Activated naive CD8-positive, alpha-beta T cell treated with anti-CD3 and anti-CD28 coated beads for 36 hours (primary cell): Measurements from ENCODE around the gene PHPT1. TPM values are rescaled to one million over a fixed set of nuclear protein-coding genes. Genes with fewer than 3 reads are reported as not detected.
"Not testable (repeated sequence)": the region's sequence is repeated elsewhere in the genome, so short reads cannot be mapped to it uniquely, and the experiment has no call there.

Experiments used
- DNase-seq: peaks from one replicate; pipeline ENCODE4 v3.0.0; 2021
- H3K27ac Mint-ChIP-seq: one replicate; pipeline ENCODE4 v1.8.0; 2022; ENCODE audit warnings: mild to moderate bottlenecking, moderate library complexity, mixed read lengths
- H3K27me3 Mint-ChIP-seq: one replicate; pipeline ENCODE4 v1.8.0; 2022; ENCODE audit warnings: mild to moderate bottlenecking, mixed read lengths
- H3K36me3 Mint-ChIP-seq: one replicate; pipeline ENCODE4 v1.8.0; 2021; ENCODE audit warnings: mild to moderate bottlenecking, mixed read lengths
- H3K4me1 Mint-ChIP-seq: one replicate; pipeline ENCODE4 v1.8.0; 2021; ENCODE audit warnings: mixed read lengths
- H3K4me3 Mint-ChIP-seq: one replicate; pipeline ENCODE4 v1.8.0; 2022; ENCODE audit warnings: mild to moderate bottlenecking, moderate library complexity, mixed read lengths
- H3K9me3 Mint-ChIP-seq: one replicate; pipeline ENCODE4 v1.8.0; 2022; ENCODE audit warnings: mixed read lengths
- total RNA-seq, 2 experiments: library from RNA; stranded (reverse); gene quantifications; one replicate each; pipeline ENCODE4 v1.2.3, GENCODE V29; 2021

PHPT1 gene
- total RNA-seq, 2 experiments from 2014 or later: 93.0 to 97.8 TPM

DNA sequence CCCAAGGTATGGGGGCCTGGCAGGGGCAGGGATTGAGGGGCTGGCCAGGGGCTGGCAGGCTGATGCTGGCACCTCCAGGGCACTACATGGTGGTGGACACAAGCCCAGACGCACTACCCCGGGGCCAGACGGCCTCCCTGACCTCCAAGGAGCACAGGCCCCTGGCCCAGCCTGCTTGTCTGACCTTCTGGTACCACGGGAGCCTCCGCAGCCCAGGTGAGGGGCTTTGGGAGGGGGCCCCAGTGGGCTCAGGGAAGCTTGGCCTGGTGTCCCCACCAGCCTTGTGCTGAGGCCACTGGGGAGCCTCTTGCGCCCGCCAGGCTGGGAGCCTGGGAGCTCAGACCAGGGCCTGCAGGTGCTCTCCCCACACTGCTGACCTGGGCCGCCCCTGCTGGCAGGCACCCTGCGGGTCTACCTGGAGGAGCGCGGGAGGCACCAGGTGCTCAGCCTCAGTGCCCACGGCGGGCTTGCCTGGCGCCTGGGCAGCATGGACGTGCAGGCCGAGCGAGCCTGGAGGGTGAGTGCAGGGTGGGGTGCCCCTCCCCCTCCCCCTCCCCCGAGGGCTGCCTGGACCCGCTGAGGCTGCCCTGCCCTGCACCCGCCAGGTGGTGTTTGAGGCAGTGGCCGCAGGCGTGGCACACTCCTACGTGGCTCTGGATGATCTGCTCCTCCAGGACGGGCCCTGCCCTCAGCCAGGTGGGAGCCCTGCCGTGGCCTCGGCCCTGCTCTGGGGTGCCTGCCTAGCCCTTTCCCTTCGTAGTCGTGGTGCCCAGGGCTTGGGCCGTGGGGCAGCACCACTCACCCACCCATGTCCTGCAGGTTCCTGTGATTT, 8.6 kb downstream of the PHPT1 start:
- Mint-ChIP-seq H3K4me3 (no peak overlapping the region), H3K9me3 (no peaks in the 10 kb centered on the region), H3K27ac (no peak overlapping the region), H3K36me3 (no peaks in the 10 kb centered on the region), H3K27me3 (no peaks in the 10 kb centered on the region), H3K4me1 (no peaks in the 10 kb centered on the region)
- DNase-seq: no peak

DNA sequence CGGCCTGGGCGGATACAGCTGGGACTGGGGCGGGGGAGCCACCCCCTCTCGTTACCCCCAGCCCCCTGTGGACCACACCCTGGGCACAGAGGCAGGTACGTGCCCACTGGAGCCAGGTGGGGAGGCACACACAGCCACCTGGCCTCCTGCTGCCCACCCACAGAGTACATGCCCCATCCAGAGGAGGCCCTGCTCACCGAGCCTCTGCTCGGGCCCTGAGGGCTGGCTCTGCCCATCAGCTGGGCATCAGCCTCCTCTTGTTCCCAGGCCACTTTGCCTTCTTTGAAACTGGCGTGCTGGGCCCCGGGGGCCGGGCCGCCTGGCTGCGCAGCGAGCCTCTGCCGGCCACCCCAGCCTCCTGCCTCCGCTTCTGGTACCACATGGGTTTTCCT, 9.2 kb downstream of the PHPT1 start:
- no peaks in the 10 kb centered on the region for H3K36me3 Mint-ChIP-seq
- no peaks in the 10 kb centered on the region for H3K27me3 Mint-ChIP-seq
- no peak overlapping the region for H3K4me3 Mint-ChIP-seq
- no peaks in the 10 kb centered on the region for H3K9me3 Mint-ChIP-seq
- no peak for DNase-seq
- no peak overlapping the region for H3K27ac Mint-ChIP-seq
- H3K4me1 Mint-ChIP-seq: peaks cover 2% of the 10 kb centered on the region

DNA sequence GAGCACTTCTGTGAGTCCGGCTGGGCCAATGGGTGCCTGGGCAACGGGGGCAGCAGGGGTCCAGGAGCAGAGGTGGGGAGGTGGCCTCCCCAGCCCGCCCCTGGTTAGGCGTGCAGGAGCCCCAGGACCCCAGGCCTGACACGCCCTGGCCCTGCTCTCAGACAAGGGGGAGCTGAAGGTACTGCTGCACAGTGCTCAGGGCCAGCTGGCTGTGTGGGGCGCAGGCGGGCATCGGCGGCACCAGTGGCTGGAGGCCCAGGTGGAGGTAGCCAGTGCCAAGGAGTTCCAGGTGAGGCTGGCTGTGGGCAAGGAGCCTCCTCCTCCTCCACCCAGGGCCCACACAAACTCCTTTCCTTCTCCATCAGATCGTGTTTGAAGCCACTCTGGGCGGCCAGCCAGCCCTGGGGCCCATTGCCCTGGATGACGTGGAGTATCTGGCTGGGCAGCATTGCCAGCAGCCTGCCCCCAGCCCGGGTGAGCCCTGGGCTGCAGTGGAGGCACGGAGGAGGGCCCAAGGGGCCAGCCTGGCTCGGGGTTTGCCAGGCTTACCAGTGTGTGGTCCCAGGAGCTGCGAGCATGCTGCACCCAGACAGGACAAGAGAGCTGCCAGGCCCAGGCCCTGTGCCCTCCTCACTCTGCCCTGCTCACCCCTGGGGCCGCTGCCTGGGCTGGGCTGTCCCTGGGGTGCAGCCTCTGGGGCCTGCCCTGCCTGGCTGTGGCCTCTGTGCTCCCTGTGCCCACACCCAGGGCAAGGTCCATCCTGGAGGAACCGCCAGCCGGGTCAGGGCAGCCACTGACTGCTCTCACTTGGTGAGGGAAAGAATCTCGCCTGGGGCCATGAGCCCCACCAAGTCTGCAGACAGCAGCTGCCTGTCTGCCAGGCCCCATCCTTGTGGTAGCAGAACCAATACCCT, 9.9 kb downstream of the PHPT1 start:
- no peak for DNase-seq
- H3K9me3 Mint-ChIP-seq: no peaks in the 10 kb centered on the region
- peaks cover 6% of the 10 kb centered on the region for H3K4me1 Mint-ChIP-seq
- H3K36me3 Mint-ChIP-seq: peaks cover 4% of the 10 kb centered on the region
- no peaks in the 10 kb centered on the region for H3K27me3 Mint-ChIP-seq
- H3K27ac Mint-ChIP-seq: no peak overlapping the region
- no peak overlapping the region for H3K4me3 Mint-ChIP-seq

DNA sequence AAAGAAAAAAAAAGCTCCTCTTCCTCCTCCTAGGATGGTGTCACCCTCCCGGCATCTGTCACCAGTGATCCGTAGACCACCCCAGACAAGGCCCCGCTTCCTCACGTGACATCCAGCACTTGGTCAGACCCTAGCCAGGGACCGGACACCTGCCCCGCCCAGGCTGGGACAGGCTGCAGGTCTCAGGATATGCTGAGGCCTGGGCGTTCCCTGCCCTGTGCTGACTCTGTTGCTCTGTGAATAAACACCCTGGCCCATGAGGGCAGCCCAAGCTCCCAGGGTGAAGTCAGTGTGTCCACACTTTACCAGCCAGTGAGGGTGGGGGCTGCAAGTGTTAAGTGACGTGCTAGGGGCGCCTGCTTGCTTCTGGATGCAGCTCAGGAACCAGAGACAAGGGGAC, 11.3 kb downstream of the PHPT1 start:
- H3K4me3 Mint-ChIP-seq: no peak overlapping the region
- DNase-seq: no peak
- no peaks in the 10 kb centered on the region for H3K9me3 Mint-ChIP-seq
- H3K27ac Mint-ChIP-seq: no peak overlapping the region
- H3K4me1 Mint-ChIP-seq: peaks cover 13% of the 10 kb centered on the region
- H3K27me3 Mint-ChIP-seq: no peaks in the 10 kb centered on the region
- H3K36me3 Mint-ChIP-seq: peaks cover 4% of the 10 kb centered on the region

DNA sequence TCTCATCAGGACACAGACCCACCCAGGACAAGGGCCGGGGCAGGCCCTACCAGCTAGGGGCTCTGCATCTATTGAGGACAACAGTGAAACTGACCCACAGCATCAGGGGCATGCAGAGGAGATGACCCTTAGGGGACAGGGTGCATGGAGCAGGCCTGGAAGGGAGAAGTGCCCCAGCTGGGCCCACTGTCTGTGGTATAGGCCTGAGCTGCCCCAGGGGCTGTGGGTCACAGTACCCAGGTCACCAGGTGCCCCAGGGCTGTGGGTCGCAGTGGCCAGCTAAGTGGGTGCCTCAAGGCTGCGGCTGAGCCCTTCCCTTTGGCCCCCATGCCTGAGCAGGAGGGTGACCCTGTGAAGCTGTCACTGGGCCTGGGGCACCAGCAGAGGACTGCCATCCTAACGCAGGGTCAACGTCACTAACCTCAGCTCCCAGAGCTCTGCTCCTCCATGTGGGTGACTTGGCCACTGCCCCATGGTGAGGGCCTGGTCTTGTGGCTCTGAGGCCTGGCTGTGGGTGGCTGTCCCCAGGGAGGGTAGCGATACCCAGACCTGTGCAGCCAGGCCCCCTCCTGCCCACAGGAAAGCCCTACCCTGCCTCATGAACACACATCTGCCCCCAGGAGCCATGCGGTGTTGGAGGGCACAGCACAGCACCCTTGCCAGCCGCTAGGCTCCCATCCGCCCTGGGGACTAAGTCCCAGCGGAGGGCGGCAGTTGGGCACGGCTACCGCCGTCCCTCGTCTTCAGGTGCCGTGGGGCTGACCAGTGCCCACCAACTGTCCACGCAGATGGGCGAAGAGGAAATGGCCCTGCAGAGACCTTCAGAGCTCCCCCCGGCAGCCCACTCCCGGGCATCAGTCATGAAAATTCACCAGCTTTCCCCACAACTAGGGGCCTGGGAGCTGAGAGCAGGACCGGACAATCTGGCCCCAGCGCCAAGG, 12.0 kb downstream of the PHPT1 start:
- no peak overlapping the region for H3K4me3 Mint-ChIP-seq
- no peak overlapping the region for H3K27ac Mint-ChIP-seq
- no peaks in the 10 kb centered on the region for H3K9me3 Mint-ChIP-seq
- peaks cover 13% of the 10 kb centered on the region for H3K4me1 Mint-ChIP-seq
- no peak for DNase-seq
- H3K27me3 Mint-ChIP-seq: no peaks in the 10 kb centered on the region
- peaks cover 4% of the 10 kb centered on the region for H3K36me3 Mint-ChIP-seq

DNA sequence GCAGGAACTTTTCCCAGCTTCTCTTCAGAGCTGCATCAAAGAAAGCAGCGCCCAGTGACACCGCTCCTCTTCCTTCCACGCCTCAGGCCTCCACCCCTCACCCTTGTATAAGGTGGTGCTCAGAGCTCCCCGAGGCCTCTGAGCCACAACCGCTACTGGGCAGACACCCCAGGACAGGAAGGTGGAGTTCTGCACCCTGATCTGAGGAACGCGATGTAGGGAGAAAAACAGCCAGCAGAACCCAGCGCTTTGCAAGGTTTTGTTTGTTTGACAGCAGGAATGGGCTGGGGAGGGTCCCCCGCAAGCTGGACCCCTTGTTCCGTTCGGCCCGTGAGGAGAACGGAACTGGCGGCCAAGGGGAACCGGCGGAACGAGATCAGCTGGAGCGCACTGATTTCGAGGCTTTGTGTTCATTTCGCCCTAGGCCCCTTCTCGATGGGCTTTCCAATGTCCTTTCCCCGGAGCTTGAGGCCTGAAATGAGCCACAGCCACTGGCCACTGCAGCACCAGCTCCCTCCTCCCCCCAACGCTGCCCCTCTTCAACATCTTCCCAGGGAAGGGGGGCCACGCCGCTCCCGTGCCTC, 12.8 kb downstream of the PHPT1 start:
- Mint-ChIP-seq H3K4me3 (no peak overlapping the region), H3K27ac (no peak overlapping the region), H3K27me3 (no peaks in the 10 kb centered on the region), H3K4me1 (peaks cover 13% of the 10 kb centered on the region), H3K36me3 (peaks cover 4% of the 10 kb centered on the region), H3K9me3 (no peaks in the 10 kb centered on the region)
- DNase-seq: no peak

DNA sequence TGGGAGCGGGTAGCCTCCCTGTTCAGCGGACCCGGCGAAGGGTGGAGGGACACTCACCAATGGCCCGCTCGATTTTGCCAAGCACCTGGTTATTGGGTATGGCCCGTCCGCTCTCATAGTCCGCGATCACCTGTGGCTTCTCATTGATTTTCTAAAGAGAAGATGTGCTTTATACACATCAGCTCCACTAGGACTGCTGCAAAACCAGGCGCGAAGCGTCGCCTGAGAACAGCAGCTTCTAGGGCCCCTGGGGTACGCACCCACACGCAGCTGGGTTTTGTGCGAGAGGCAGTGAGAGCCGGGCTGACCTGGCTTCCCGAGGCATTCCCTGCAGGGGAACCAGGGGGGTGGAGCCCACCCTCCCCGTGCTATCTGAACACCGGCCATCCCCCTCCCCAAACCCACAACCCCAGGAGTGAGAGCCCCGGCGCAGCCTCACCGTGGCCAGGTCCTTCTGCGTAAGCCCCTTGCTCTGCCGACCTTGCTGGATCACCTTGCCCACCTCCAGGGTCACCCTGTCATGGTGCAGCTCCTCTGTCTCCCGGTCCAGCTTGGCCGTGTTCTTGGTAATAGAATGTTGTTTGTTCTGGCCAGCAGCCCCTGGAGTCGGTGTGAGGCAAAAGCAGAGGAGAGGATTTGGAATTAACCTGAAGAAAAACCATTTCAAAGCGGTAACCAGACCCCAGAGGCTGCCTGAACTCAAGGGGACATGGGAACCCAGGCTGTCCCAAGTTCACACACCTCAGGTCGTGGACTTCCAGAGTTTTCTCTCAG, 13.8 kb downstream of the PHPT1 start:
- peaks cover 19% of the 10 kb centered on the region for H3K4me1 Mint-ChIP-seq
- peaks cover 4% of the 10 kb centered on the region for H3K36me3 Mint-ChIP-seq
- DNase-seq: no peak
- no peak overlapping the region for H3K4me3 Mint-ChIP-seq
- H3K27me3 Mint-ChIP-seq: no peaks in the 10 kb centered on the region
- H3K27ac Mint-ChIP-seq: no peak overlapping the region
- no peaks in the 10 kb centered on the region for H3K9me3 Mint-ChIP-seq

DNA sequence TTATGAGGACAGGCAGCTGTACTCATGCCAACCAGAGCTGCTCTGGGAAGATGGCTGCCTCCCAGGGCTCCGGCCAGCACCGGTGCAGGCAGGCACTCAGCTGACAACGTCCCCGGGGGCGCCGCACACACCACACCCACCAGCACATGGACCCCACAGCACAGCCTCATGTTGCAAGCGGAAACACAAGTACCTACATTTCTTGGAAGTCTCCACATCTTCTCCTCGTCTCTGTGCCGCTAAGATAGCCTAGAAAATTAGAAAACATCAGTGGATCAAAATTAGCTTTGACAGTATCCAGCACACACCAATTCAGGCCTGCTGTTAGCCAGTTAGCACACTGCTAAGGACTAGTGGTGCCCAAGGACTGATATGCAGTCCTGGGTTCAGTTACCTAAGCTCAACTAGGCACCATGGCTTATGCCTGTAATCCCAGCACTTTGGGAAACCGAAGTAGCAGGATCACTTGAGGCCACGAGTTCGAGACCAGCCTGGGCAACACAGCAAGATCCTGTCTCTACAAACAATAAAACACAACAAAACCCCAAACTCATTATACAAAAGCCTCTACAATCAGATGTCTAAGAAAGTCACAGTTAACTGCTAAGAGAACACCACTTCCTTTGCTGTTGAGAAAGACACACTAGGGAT, 14.5 kb downstream of the PHPT1 start:
- Mint-ChIP-seq H3K9me3 (no peaks in the 10 kb centered on the region), H3K4me3 (no peak overlapping the region), H3K27ac (no peak overlapping the region), H3K4me1 (peaks cover 19% of the 10 kb centered on the region), H3K36me3 (peaks cover 4% of the 10 kb centered on the region), H3K27me3 (no peaks in the 10 kb centered on the region)
- DNase-seq: no peak

DNA sequence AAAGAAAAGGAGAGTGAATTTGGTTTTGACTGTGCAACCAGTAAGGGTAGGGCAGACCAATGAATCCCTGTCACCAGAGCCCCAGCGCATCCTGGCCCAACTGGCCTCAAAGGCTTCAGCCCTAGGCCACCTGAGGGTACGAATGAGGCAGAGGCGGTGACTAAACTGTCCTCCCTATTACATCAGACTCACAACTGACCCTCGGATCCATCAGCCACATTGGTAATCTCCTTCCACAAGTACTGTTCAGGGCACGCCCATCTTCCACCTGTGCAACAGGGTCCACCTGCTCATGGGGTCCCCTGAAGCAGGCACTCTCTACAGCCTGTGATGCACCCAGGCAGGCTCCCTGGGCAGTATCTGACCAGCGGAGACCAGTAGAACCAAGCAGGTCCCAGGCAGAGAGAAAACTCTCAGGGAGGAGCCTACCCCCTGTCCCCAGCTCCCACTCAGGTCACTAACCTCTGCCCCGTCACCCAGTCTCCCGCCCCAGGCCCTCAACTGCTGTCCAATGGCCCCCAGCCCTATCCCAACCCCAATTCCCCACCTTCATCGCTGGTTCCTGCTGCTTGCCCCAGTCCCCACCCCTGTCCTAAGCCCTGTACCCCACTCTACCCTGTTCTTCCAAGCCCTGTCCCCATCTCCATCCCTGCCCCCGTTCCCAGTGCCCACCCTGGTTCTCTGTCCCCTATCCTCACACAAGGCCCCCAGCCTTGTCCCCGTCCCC, 16.0 kb downstream of the PHPT1 start:
- H3K4me1 Mint-ChIP-seq: peaks cover 21% of the 10 kb centered on the region
- peaks cover 9% of the 10 kb centered on the region for H3K36me3 Mint-ChIP-seq
- H3K27ac Mint-ChIP-seq: peak overlapping the region; percentile 75
- H3K9me3 Mint-ChIP-seq: no peaks in the 10 kb centered on the region
- H3K27me3 Mint-ChIP-seq: no peaks in the 10 kb centered on the region
- peak overlapping the region; percentile 88 for H3K4me3 Mint-ChIP-seq
- DNase-seq: no peak

DNA sequence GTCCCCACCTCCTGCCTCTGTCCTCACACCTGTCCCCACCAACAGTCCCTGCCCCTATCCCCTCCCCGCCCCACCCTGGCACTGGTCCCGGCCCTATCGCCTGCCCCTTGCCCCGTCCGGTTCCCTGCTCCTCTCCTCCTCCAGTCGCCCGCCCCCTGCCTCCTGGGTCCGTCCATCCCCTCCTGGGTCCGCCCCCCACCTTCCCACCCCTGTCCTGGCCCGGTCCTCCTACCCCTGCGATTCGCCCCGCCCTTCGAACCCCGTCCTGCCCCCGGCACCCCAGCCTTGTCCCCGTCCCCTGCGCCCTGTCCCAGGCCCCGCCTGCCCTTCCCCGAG, 16.5 kb downstream of the PHPT1 start:
- Mint-ChIP-seq H3K4me3 (peak overlapping the region; percentile 88), H3K27ac (peak overlapping the region; percentile 75), H3K36me3 (peaks cover 9% of the 10 kb centered on the region), H3K9me3 (peaks cover 1% of the 10 kb centered on the region), H3K27me3 (no peaks in the 10 kb centered on the region), H3K4me1 (peaks cover 21% of the 10 kb centered on the region)
- no peak for DNase-seq

DNA sequence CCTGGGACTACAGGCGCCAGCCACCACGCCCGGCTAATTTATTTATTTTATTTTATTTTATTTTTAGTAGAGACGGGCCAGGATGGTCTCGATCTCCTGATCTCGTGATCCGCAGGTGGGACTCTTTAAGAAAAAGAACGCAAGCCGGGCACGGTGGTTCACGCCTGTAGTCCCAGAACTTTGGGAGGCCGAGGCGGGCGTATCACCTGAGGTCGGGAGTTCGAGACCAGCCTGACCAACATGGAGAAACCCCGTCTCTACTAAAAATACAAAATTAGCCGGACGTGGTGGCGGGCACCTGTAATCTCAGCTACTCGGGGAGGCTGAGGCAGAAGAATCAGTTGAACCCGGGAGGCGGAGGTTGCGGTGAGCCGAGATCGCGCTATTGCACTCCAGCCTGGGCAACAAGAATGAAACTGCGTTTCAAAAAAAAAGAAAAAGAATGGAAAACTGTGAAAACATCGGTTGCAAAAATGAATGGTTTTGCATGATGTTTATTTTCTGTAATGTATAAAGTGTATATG, 17.8 kb downstream of the PHPT1 start:
- Mint-ChIP-seq H3K4me3 (peak overlapping the region; percentile 77), H3K36me3 (peaks cover 11% of the 10 kb centered on the region), H3K4me1 (peaks cover 21% of the 10 kb centered on the region), H3K27ac (peak overlapping the region; percentile 80)
- not testable (repeated sequence) for H3K9me3 Mint-ChIP-seq, DNase-seq, H3K27me3 Mint-ChIP-seq

DNA sequence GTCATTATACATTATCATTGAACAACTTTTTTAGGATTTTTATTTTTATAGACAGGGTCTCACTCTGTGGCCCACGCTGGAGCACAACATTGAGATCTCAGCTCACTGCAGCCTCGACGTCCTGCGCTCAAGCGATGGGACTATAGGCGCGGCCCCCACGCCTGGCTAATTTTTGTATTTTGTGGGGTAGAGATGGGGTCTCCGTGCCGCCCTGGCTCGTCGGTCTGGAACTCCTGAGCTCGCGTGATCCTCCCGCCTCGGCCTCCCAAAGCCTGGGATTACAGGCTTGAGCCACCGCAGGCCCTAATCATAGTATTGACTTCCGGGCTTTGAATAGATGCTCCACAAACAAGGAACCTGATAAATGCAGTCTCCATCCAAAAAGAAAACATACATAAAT, 18.3 kb downstream of the PHPT1 start:
- Mint-ChIP-seq H3K4me1 (peaks cover 21% of the 10 kb centered on the region), H3K27me3 (no peaks in the 10 kb centered on the region), H3K4me3 (peak overlapping the region; percentile 77), H3K9me3 (peaks cover 4% of the 10 kb centered on the region), H3K36me3 (peaks cover 11% of the 10 kb centered on the region), H3K27ac (no peak overlapping the region)
- DNase-seq: no peak

DNA sequence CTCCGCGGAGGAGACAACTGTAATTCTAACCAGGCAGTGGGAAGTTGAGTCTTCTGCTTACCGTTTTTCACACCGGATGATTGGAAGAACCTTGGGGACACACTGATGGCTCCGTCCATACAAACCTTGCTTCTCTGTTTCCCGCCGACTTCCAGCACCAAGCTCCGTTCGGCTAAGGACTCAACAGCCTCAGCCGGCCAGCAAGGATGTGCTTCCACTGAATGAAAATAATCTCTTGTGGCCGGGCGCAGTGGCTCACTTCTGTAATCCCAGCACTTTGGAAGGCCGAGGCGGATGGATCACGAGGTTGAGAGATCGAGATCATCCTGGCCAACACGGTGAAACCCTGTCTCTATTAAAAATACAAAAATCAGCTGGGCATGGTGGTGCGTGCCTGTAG, 18.7 kb downstream of the PHPT1 start:
- H3K27ac Mint-ChIP-seq: no peak overlapping the region

More for the DNA sequence above, 18.7 kb downstream of the PHPT1 start:
- peaks cover 7% of the 10 kb centered on the region for H3K9me3 Mint-ChIP-seq
- peak overlapping the region; percentile 77 for H3K4me3 Mint-ChIP-seq
- peaks cover 21% of the 10 kb centered on the region for H3K4me1 Mint-ChIP-seq
- no peak for DNase-seq
- peaks cover 14% of the 10 kb centered on the region for H3K36me3 Mint-ChIP-seq
- H3K27me3 Mint-ChIP-seq: no peaks in the 10 kb centered on the region
